Ecto neural progenitor cell (in vitro differentiated cells): ENCODE results near the gene AKT2.
"Not testable (repeated sequence)": the region's sequence is repeated elsewhere in the genome, so short reads cannot be mapped to it uniquely, and the experiment has no call there.

Experiments used
- DNase-seq: peaks from one replicate; pipeline ENCODE4 v3.0.0-alpha.2; 2018; ENCODE audit warnings: low spot score

Gene AKT2

GRCh38 chr19:40284501-40285352 is at the start of gene AKT2:
AKT2 (minus strand) TSS chr19:40285345; CDS start chr19:40265267, 20,078 bp downstream.
- peak; percentile 95 for DNase-seq

- DNase-seq: not testable (repeated sequence)
Measured at GRCh38 chr19:40333083-40333482, 47.9 kb upstream of the AKT2 start.

- no peak for DNase-seq
Measured at GRCh38 chr19:40332669-40333068, 47.5 kb upstream of the AKT2 start.

- no peak for DNase-seq
Measured at GRCh38 chr19:40331052-40331451, 45.9 kb upstream of the AKT2 start.

GRCh38 chr19:40326201-40326600 is 41.1 kb upstream of the AKT2 start:
- no peak for DNase-seq

- no peak for DNase-seq
Measured at GRCh38 chr19:40323705-40324104, 38.6 kb upstream of the AKT2 start.

- no peak for DNase-seq
Measured at GRCh38 chr19:40322951-40323615, 37.9 kb upstream of the AKT2 start.

GRCh38 chr19:40322271-40322610 is 37.1 kb upstream of the AKT2 start:
- no peak for DNase-seq

- DNase-seq: no peak
Measured at GRCh38 chr19:40321566-40322270, 36.6 kb upstream of the AKT2 start.

- no peak for DNase-seq
Measured at GRCh38 chr19:40321076-40321475, 35.9 kb upstream of the AKT2 start.

- DNase-seq: no peak
Measured at GRCh38 chr19:40320558-40320935, 35.4 kb upstream of the AKT2 start.

GRCh38 chr19:40317338-40317737 is 32.2 kb upstream of the AKT2 start:
- no peak for DNase-seq

GRCh38 chr19:40315812-40316470 is 30.8 kb upstream of the AKT2 start:
- no peak for DNase-seq

- DNase-seq: no peak
Measured at GRCh38 chr19:40314656-40315055, 29.5 kb upstream of the AKT2 start.

GRCh38 chr19:40313229-40313983 is 28.3 kb upstream of the AKT2 start:
- no peak for DNase-seq

GRCh38 chr19:40312533-40312932 is 27.4 kb upstream of the AKT2 start:
- DNase-seq: no peak

GRCh38 chr19:40309666-40310065 is 24.5 kb upstream of the AKT2 start:
- no peak for DNase-seq

- DNase-seq: peak; percentile 73
Measured at GRCh38 chr19:40305403-40305802, 20.3 kb upstream of the AKT2 start.

GRCh38 chr19:40304306-40304705 is 19.2 kb upstream of the AKT2 start:
- no peak for DNase-seq

GRCh38 chr19:40303765-40304164 is 18.6 kb upstream of the AKT2 start:
- DNase-seq: no peak

GRCh38 chr19:40302224-40303011 is 17.3 kb upstream of the AKT2 start:
- DNase-seq: no peak
